ENCODE results near the gene ABCD2.
"Not testable (repeated sequence)": the region's sequence is repeated elsewhere in the genome, so short reads cannot be mapped to it uniquely, and the experiment has no call there.

Gene ABCD2

DNA sequence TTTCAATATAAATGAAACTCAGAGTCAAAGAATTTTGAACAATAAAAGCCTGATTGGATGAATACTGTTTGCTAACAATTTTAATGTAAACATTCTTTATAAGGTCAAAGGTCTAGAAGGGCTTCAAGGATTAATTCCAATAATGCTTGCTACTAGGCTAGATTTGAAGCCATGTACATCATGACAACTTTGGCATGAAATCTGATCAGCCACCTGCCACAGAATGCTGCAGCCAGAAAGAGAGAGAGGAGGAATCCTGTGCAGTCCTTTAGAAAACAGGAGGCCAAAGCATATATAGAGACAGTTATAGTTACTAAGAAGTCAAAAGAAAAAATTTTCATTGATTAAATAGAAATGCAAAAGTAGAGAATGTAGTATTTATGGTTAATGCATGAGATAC lies 47.1 kb downstream of the ABCD2 start:
- DNase-seq (ENCODE audit: low read depth in 1 of 2, low spot score in 1 of 2), result no peak
- in situ Hi-C loops (cut with HindIII; ENCODE audit: low pct_unique_long_range_greater_than_20kb, low sequenced_read_pairs), result no loop called here
- TF ChIP-seq JUND (IDR thresholded peaks at IDR 0.05; ENCODE audit: low read depth), result no peak

DNA sequence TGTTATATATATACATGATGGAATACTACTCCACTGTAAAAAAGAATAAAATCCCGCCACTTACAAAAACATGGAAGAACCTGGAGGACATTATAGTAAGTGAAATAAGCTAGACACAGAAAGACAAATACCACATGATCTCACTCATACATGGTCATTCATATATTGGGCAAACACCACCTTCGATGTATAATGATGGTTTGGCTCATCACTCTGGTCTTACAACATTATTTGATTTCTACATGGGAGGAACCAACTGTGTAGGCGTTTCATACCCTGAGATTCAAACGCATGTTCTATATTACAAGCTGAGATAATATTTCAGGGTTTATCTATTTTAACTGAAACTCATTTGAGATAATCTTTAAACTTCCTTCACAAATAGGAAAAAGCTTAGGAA lies 48.3 kb downstream of the ABCD2 start:
- in situ Hi-C loops (cut with HindIII; ENCODE audit: low pct_unique_long_range_greater_than_20kb, low sequenced_read_pairs), result no loop called here
- DNase-seq (ENCODE audit: low read depth in 1 of 2, low spot score in 1 of 2), result no peak
- no peak for TF ChIP-seq JUND (IDR thresholded peaks at IDR 0.05; ENCODE audit: low read depth)

DNA sequence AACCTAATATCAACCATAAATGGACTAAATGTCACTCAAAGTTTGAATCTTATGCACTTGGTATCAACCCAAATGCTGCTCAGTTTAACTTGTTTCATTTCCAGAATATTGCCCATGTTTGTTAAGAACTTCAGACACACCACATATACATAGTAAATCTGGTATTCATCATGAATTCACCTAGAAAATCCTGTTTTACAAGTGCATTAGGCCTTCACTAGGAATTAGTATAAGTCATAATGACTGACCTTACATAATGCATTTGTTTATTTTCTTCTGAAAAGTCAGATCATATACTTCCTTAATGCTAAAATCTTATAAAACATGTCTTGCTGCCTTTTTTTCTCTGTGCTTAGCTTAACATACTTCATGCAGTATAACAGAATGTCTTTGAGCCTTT lies 66.1 kb downstream of the ABCD2 start:
- TF ChIP-seq JUND (IDR thresholded peaks at IDR 0.05; ENCODE audit: low read depth), result no peak
- in situ Hi-C loops (cut with HindIII; ENCODE audit: low pct_unique_long_range_greater_than_20kb, low sequenced_read_pairs), result no loop called here
- peak in 1 of 2 experiments; percentile 16 for DNase-seq (ENCODE audit: low read depth in 1 of 2, low spot score in 1 of 2)

DNA sequence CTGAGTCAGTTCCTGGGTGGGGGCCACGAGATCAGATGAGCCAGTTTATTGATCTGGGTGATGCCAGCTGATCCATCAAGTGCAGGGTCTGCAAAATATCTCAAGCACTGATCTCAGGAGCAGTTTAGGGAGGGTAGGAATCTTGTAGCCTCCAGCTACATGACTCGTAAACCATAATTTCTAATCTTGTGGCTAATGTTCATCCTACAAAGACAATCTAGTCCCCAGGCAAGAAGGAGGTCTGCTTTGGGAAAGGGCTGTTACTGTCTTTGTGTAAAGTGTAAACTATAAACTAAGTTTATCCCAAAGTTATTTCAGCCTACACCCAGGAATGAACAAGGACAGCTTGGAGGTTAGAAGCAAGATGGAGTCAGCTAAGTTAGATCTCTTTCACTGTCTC lies 75.4 kb downstream of the ABCD2 start:
- DNase-seq (ENCODE audit: low read depth in 1 of 2, low spot score in 1 of 2); in situ Hi-C loops (cut with HindIII; ENCODE audit: low pct_unique_long_range_greater_than_20kb, low sequenced_read_pairs): not testable (repeated sequence)

DNA sequence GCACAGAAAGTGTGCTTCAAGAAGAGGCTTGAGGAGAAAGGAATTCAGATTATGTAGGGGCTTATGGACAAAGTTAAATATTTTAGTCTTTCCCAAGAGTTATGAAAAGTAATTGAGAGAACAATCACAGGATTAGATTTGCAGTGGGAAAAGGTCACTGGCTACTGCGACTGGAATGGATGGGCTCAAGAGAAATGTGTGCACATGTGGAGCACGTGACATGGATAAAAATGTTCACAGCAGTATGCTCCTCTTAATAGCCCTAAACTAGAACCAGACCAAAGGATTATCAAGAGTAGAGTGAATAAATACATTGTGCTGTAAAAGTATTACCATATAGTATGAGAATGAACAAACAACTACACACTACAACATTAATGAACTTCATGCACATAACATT lies 78.1 kb downstream of the ABCD2 start:
- no peak for TF ChIP-seq JUND (IDR thresholded peaks at IDR 0.05; ENCODE audit: low read depth)
- no peak for DNase-seq (ENCODE audit: low read depth in 1 of 2, low spot score in 1 of 2)
- in situ Hi-C loops (cut with HindIII; ENCODE audit: low pct_unique_long_range_greater_than_20kb, low sequenced_read_pairs), result no loop called here

DNA sequence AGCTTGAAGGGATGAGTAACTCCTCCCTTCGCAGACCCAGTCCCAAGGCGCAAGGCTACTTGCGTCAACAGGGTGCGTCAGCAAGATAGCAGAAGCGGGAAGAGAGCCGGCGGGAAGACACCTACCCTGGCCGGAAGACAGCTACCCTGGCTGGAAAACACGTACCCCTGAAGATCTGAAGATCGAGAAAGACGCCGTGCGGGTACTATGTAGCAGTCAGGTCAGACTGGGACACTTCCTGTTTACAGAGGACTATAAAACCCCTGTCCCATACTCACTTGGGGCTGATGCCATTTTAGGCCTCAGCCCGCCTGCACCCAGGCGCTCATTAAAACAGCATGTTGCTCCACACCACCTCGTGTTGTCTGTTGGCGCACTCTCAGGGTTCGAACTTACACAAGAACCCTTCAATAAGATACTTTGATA lies 80.9 kb downstream of the ABCD2 start:
- DNase-seq (ENCODE audit: low read depth in 1 of 2, low spot score in 1 of 2), result no peak
- in situ Hi-C loops (cut with HindIII; ENCODE audit: low pct_unique_long_range_greater_than_20kb, low sequenced_read_pairs), result no loop called here
- no peak for TF ChIP-seq JUND (IDR thresholded peaks at IDR 0.05; ENCODE audit: low read depth)

DNA sequence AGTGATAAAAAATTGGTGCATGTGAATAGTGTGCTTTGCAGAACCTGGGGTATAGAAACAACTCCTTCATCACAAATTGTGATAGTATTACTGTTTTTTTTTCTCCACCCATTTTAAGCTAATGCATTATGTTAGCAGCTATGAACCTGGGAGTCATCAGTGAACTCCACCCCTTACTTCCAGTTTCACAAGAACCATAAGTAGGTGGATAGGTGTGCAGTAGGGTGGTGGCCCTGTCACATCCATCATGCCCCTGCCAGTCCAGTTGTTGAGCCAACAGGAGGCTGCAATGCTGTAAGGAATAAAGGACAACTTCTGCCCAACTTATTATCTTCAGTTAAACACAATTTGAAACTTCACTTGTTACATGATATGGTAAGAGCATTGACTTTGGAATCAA lies 85.7 kb downstream of the ABCD2 start:
- DNase-seq (ENCODE audit: low read depth in 1 of 2, low spot score in 1 of 2), result no peak
- no peak for TF ChIP-seq JUND (IDR thresholded peaks at IDR 0.05; ENCODE audit: low read depth)
- in situ Hi-C loops (cut with HindIII; ENCODE audit: low pct_unique_long_range_greater_than_20kb, low sequenced_read_pairs), result no loop called here

DNA sequence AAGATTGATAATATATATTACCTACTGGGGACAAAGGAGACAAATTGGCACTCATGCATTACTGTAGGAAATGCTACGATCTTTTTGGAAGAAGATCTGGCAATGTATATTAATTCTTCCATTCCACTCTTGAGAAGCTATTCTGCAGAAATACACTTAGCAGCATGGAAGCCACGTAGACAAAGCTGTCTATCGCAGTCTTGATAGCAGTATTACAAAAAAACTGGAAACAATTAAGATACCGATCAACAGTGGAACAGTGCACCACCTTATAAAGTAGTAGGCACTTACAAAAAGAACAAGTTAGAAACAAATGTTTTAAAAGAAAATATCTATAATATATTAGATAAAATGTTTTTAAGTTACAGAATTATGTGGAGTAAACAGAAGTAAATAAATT lies 87.2 kb downstream of the ABCD2 start:
- TF ChIP-seq JUND (IDR thresholded peaks at IDR 0.05; ENCODE audit: low read depth), result no peak
- in situ Hi-C loops (cut with HindIII; ENCODE audit: low pct_unique_long_range_greater_than_20kb, low sequenced_read_pairs), result no loop called here
- no peak for DNase-seq (ENCODE audit: low read depth in 1 of 2, low spot score in 1 of 2)

DNA sequence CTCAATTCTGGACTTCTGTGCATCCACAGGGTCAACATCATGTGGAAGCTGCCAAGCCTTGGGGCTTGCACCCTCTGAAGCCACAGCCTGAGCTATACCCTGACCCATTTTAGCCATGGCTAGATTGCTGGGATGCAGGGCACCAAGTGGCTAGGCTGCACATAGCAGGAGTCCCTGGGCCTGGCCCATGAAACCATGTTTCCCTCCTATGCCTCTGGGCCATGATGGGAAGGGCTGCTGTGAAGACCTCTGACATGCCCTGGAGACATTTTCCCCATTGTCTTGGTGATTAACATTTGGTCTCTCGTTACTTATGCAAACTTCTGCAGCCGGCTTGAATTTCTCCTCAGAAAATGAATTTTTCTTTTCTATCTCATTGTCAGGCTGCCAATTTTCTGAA lies 92.6 kb downstream of the ABCD2 start:
- in situ Hi-C loops (cut with HindIII; ENCODE audit: low pct_unique_long_range_greater_than_20kb, low sequenced_read_pairs), result no loop called here
- TF ChIP-seq JUND (IDR thresholded peaks at IDR 0.05; ENCODE audit: low read depth), result no peak

DNA sequence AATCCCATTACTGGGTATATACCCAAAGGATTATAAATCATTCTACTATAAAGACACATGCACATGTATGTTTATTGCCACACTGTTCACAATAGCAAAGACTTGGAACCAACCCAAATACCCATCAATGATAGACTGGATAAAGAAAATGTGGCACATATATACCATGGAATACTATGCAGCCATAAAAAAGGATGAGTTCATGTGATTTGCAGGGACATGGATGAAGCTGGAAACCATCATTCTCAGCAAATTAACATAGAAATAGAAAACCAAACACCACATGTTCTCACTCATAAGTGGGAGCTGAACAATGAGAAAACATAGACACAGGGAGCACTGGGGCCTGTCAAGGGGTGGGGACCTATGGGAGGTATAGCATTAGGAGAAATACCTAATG lies 97.4 kb downstream of the ABCD2 start:
- in situ Hi-C loops (cut with HindIII; ENCODE audit: low pct_unique_long_range_greater_than_20kb, low sequenced_read_pairs); DNase-seq (ENCODE audit: low read depth in 1 of 2, low spot score in 1 of 2): not testable (repeated sequence)

More for the DNA sequence above, 92.6 kb downstream of the ABCD2 start:
- no peak for DNase-seq (ENCODE audit: low read depth in 1 of 2, low spot score in 1 of 2)

DNA sequence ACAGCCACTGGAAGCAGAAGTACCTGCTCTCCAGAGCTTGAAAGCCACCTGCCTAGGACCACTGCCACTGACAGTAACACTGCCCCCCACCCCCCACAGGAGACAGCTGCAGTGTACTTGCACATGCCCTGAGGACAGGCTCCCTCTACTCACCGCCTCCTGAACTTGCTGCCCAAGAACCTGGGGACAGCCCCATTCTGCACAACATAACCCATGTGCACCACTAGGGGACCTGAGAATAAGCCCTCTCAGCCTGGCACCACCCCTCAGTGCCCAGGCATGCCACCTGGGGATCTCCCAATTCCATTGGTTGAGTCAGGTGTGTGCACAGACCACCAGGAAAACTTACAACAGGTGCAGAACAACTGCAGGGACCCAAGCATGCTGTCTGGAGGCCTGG lies 109.6 kb downstream of the ABCD2 start:
- no peak for TF ChIP-seq JUND (IDR thresholded peaks at IDR 0.05; ENCODE audit: low read depth)
- in situ Hi-C loops (cut with HindIII; ENCODE audit: low pct_unique_long_range_greater_than_20kb, low sequenced_read_pairs), result no loop called here
- DNase-seq (ENCODE audit: low read depth in 1 of 2, low spot score in 1 of 2), result no peak

DNA sequence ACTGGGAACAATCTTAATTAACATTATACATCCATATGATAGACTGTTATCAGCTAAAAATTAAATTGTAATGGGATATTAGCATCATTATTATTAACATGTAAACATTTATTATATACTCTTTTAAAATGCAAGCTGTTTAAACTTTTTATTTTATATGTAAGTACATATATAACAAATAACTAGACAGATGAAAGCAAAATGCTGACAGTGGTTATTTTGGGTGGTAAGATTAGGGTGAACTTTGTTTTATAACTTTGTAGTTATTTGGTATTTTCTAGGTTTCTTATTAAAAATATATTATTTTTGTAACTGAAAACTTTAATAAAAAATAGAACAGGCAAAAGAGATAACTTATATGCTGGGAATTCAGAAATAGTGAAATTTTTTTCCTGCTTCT lies 114.0 kb downstream of the ABCD2 start:
- in situ Hi-C loops (cut with HindIII; ENCODE audit: low pct_unique_long_range_greater_than_20kb, low sequenced_read_pairs), result no loop called here
- no peak for DNase-seq (ENCODE audit: low read depth in 1 of 2, low spot score in 1 of 2)
- TF ChIP-seq JUND (IDR thresholded peaks at IDR 0.05; ENCODE audit: low read depth), result no peak

DNA sequence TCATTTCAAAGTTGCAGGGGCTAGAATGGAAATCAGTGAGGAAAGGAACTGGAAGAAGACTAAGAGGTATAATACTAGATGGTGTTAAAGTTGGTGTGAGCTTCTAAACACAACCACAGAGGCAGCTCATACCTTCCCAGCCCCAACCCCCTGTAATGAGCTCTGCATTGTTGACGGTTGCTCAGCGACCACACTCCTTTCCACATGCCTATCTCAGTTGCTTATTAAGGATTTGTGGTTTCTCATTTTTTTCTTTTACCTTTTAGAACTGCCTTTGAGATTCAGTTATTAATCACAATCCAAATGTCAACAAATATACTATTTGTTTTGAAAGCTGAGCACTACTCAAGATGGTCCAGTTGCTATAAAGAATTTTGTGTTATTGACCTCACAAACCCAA lies 114.6 kb downstream of the ABCD2 start:
- in situ Hi-C loops (cut with HindIII; ENCODE audit: low pct_unique_long_range_greater_than_20kb, low sequenced_read_pairs), result no loop called here
- DNase-seq (ENCODE audit: low read depth in 1 of 2, low spot score in 1 of 2), result no peak
- TF ChIP-seq JUND (IDR thresholded peaks at IDR 0.05; ENCODE audit: low read depth), result no peak

DNA sequence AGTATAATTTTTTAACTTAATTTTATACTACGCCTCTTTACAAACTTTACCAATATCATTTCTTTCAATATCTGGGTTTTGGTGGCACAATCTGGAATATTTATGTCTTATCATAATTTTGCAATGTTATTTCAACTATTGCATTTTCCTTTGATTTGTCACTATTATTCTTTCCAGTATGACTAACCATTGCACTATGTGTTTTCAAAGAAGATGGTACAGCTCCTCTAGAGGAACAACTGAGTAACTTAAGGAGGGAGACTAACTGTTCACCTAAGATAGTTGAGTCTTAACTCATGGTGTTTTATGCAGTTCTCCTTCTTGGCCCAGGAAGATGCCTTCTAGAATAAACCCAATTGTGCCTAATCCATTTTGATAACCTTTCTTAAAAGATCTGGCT lies 116.2 kb downstream of the ABCD2 start:
- in situ Hi-C loops (cut with HindIII; ENCODE audit: low pct_unique_long_range_greater_than_20kb, low sequenced_read_pairs), result no loop called here
- TF ChIP-seq JUND (IDR thresholded peaks at IDR 0.05; ENCODE audit: low read depth), result no peak
- no peak for DNase-seq (ENCODE audit: low read depth in 1 of 2, low spot score in 1 of 2)

DNA sequence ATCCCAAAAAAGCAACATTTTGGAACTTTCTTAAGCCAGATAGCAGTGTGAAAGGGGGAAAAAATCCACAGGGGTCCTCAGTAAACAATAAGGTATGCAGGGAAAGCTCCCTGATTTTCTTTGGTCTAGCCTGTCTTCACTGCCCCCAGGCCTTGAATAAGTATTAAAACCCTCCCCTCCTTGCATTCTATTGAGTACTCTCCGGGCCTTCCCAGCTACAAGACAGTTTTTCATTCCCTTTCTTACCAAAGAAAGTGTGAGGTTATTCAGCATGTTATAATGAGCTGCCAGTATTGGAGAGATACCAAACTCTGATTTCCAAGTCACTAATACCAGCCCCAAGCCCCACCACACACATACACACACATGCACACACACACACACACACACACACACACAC lies 116.9 kb downstream of the ABCD2 start:
- TF ChIP-seq JUND (IDR thresholded peaks at IDR 0.05; ENCODE audit: low read depth), result no peak
- DNase-seq (ENCODE audit: low read depth in 1 of 2, low spot score in 1 of 2), result no peak
- in situ Hi-C loops (cut with HindIII; ENCODE audit: low pct_unique_long_range_greater_than_20kb, low sequenced_read_pairs), result no loop called here

Data from T47D (cell line).